Measurements from ENCODE around the gene EGFL7.

GRCh38 chr9:136666372-136667213 lies 3.9 kb downstream of the EGFL7 start:
- no peak for TF ChIP-seq POLR2A (IDR thresholded peaks at IDR 0.05)
- no peak for TF ChIP-seq CTCF (IDR thresholded peaks at IDR 0.05)
